Measurements from ENCODE around the gene SGIP1.
"Not testable (repeated sequence)": the region's sequence is repeated elsewhere in the genome, so short reads cannot be mapped to it uniquely, and the experiment has no call there.

Gene SGIP1

GRCh38 chr1:66785800-66786199 lies 251.8 kb downstream of the SGIP1 start:
- not testable (repeated sequence) for H4K8ac ChIP-seq (ENCODE audit: low read depth, low read length); H3K14ac ChIP-seq (ENCODE audit: low read length); H2AK5ac ChIP-seq (ENCODE audit: low read depth, low read length); H3K4me3 ChIP-seq (ENCODE audit: low read length in 2 of 2); H3K18ac ChIP-seq (ENCODE audit: low read length); H3K4me2 ChIP-seq (ENCODE audit: insufficient read depth, low read length, poor library complexity, severe bottlenecking); H3K27me3 ChIP-seq (ENCODE audit: control insufficient read depth in 3 of 3, insufficient read depth in 3 of 3, low read depth in 1 of 3, low read length in 3 of 3); H2BK15ac ChIP-seq (ENCODE audit: low read length); H3K9ac ChIP-seq (ENCODE audit: low read depth, low read length, poor library complexity); H3K36me3 ChIP-seq (replicated peaks in 1 of 2; ENCODE audit: control insufficient read depth in 2 of 2, insufficient read depth in 2 of 2, low read length in 2 of 2); H4K91ac ChIP-seq (ENCODE audit: low read depth, low read length, poor library complexity); H2AFZ ChIP-seq (ENCODE audit: low read length); H2BK120ac ChIP-seq (ENCODE audit: low read depth, low read length); H3K23ac ChIP-seq (ENCODE audit: low read depth, low read length, poor library complexity); H3K79me1 ChIP-seq (ENCODE audit: low read depth, low read length); H2BK5ac ChIP-seq (ENCODE audit: low read length); DNase-seq (ENCODE audit: low spot score); H3K27ac ChIP-seq (replicated peaks; ENCODE audit: low read length); H3K9me3 ChIP-seq (replicated peaks in 1 of 2; ENCODE audit: control insufficient read depth in 2 of 2, insufficient read depth in 1 of 2, low read depth in 1 of 2, low read length in 2 of 2); H3K4ac ChIP-seq (ENCODE audit: low read length); H3K4me1 ChIP-seq (ENCODE audit: control insufficient read depth in 2 of 2, insufficient read depth in 1 of 2, low read depth in 1 of 2, low read length in 2 of 2); H2BK12ac ChIP-seq (ENCODE audit: low read length)
- no CpG with 5 or more reads among the region's 2 CpGs for WGBS, 2 donors (ENCODE audit: extremely low coverage in 2 of 2, insufficient read length in 2 of 2, insufficient replicate concordance in 1 of 2)

GRCh38 chr1:66787641-66788040 lies 253.7 kb downstream of the SGIP1 start:
- Histone ChIP-seq H3K79me1 (ENCODE audit: low read depth, low read length) (no peaks in the 10 kb centered on the region), H3K4me1 (ENCODE audit: control insufficient read depth in 2 of 2, insufficient read depth in 1 of 2, low read depth in 1 of 2, low read length in 2 of 2) (no peaks in the 10 kb centered on the region), H3K27me3 (ENCODE audit: control insufficient read depth in 3 of 3, insufficient read depth in 3 of 3, low read depth in 1 of 3, low read length in 3 of 3) (no peaks in the 10 kb centered on the region), H4K91ac (ENCODE audit: low read depth, low read length, poor library complexity) (no peak overlapping the region), H3K18ac (ENCODE audit: low read length) (no peak overlapping the region), H3K27ac (replicated peaks; ENCODE audit: low read length) (no peak overlapping the region), H3K4me3 (ENCODE audit: low read length in 2 of 2) (no peak overlapping the region), H3K9ac (ENCODE audit: low read depth, low read length, poor library complexity) (no peak overlapping the region), H2BK120ac (ENCODE audit: low read depth, low read length) (no peak overlapping the region), H3K36me3 (replicated peaks in 1 of 2; ENCODE audit: control insufficient read depth in 2 of 2, insufficient read depth in 2 of 2, low read length in 2 of 2) (no peaks in the 10 kb centered on the region), H2BK12ac (ENCODE audit: low read length) (no peak overlapping the region), H3K23ac (ENCODE audit: low read depth, low read length, poor library complexity) (no peak overlapping the region), H3K4me2 (ENCODE audit: insufficient read depth, low read length, poor library complexity, severe bottlenecking) (no peak overlapping the region), H3K9me3 (replicated peaks in 1 of 2; ENCODE audit: control insufficient read depth in 2 of 2, insufficient read depth in 1 of 2, low read depth in 1 of 2, low read length in 2 of 2) (no peaks in the 10 kb centered on the region), H2AFZ (ENCODE audit: low read length) (no peak overlapping the region), H2AK5ac (ENCODE audit: low read depth, low read length) (no peak overlapping the region), H4K8ac (ENCODE audit: low read depth, low read length) (no peak overlapping the region), H2BK15ac (ENCODE audit: low read length) (no peak overlapping the region), H2BK5ac (ENCODE audit: low read length) (no peak overlapping the region), H3K14ac (ENCODE audit: low read length) (no peak overlapping the region), H3K4ac (ENCODE audit: low read length) (no peak overlapping the region)
- no peak for DNase-seq (ENCODE audit: low spot score)
- no CpG with 5 or more reads among the region's 4 CpGs for WGBS, 2 donors (ENCODE audit: extremely low coverage in 2 of 2, insufficient read length in 2 of 2, insufficient replicate concordance in 1 of 2)

GRCh38 chr1:66788231-66788939 lies 254.4 kb downstream of the SGIP1 start:
- Histone ChIP-seq H3K36me3 (replicated peaks in 1 of 2; ENCODE audit: control insufficient read depth in 2 of 2, insufficient read depth in 2 of 2, low read length in 2 of 2) (no peaks in the 10 kb centered on the region), H2BK15ac (ENCODE audit: low read length) (no peak overlapping the region), H2AK5ac (ENCODE audit: low read depth, low read length) (no peak overlapping the region), H2BK5ac (ENCODE audit: low read length) (no peak overlapping the region), H3K9me3 (replicated peaks in 1 of 2; ENCODE audit: control insufficient read depth in 2 of 2, insufficient read depth in 1 of 2, low read depth in 1 of 2, low read length in 2 of 2) (no peaks in the 10 kb centered on the region), H2AFZ (ENCODE audit: low read length) (no peak overlapping the region), H3K4me3 (ENCODE audit: low read length in 2 of 2) (no peak overlapping the region), H3K79me1 (ENCODE audit: low read depth, low read length) (no peaks in the 10 kb centered on the region), H3K27me3 (ENCODE audit: control insufficient read depth in 3 of 3, insufficient read depth in 3 of 3, low read depth in 1 of 3, low read length in 3 of 3) (no peaks in the 10 kb centered on the region), H2BK12ac (ENCODE audit: low read length) (no peak overlapping the region), H2BK120ac (ENCODE audit: low read depth, low read length) (no peak overlapping the region), H4K91ac (ENCODE audit: low read depth, low read length, poor library complexity) (no peak overlapping the region), H3K18ac (ENCODE audit: low read length) (no peak overlapping the region), H3K4me1 (ENCODE audit: control insufficient read depth in 2 of 2, insufficient read depth in 1 of 2, low read depth in 1 of 2, low read length in 2 of 2) (no peaks in the 10 kb centered on the region), H3K4me2 (ENCODE audit: insufficient read depth, low read length, poor library complexity, severe bottlenecking) (no peak overlapping the region), H3K27ac (replicated peaks; ENCODE audit: low read length) (no peak overlapping the region), H3K4ac (ENCODE audit: low read length) (no peak overlapping the region), H3K9ac (ENCODE audit: low read depth, low read length, poor library complexity) (no peak overlapping the region), H4K8ac (ENCODE audit: low read depth, low read length) (no peak overlapping the region), H3K14ac (ENCODE audit: low read length) (no peak overlapping the region), H3K23ac (ENCODE audit: low read depth, low read length, poor library complexity) (no peak overlapping the region)
- DNase-seq (ENCODE audit: low spot score): no peak
- WGBS, 2 donors (ENCODE audit: extremely low coverage in 2 of 2, insufficient read length in 2 of 2, insufficient replicate concordance in 1 of 2): no CpG with 5 or more reads among the region's 6 CpGs

GRCh38 chr1:66791621-66792610 lies 258.0 kb downstream of the SGIP1 start:
- Histone ChIP-seq H3K18ac (ENCODE audit: low read length) (no peak overlapping the region), H3K27ac (replicated peaks; ENCODE audit: low read length) (no peak overlapping the region), H2AK5ac (ENCODE audit: low read depth, low read length) (no peak overlapping the region), H2BK120ac (ENCODE audit: low read depth, low read length) (no peak overlapping the region), H3K4ac (ENCODE audit: low read length) (no peak overlapping the region), H3K23ac (ENCODE audit: low read depth, low read length, poor library complexity) (no peak overlapping the region), H3K4me2 (ENCODE audit: insufficient read depth, low read length, poor library complexity, severe bottlenecking) (no peak overlapping the region), H3K79me1 (ENCODE audit: low read depth, low read length) (no peaks in the 10 kb centered on the region), H2BK12ac (ENCODE audit: low read length) (no peak overlapping the region), H2BK15ac (ENCODE audit: low read length) (no peak overlapping the region), H2BK5ac (ENCODE audit: low read length) (no peak overlapping the region), H4K8ac (ENCODE audit: low read depth, low read length) (no peak overlapping the region), H3K9me3 (replicated peaks in 1 of 2; ENCODE audit: control insufficient read depth in 2 of 2, insufficient read depth in 1 of 2, low read depth in 1 of 2, low read length in 2 of 2) (no peaks in the 10 kb centered on the region), H3K9ac (ENCODE audit: low read depth, low read length, poor library complexity) (no peak overlapping the region), H2AFZ (ENCODE audit: low read length) (no peak overlapping the region), H3K27me3 (ENCODE audit: control insufficient read depth in 3 of 3, insufficient read depth in 3 of 3, low read depth in 1 of 3, low read length in 3 of 3) (no peaks in the 10 kb centered on the region), H3K4me3 (ENCODE audit: low read length in 2 of 2) (no peak overlapping the region), H3K36me3 (replicated peaks in 1 of 2; ENCODE audit: control insufficient read depth in 2 of 2, insufficient read depth in 2 of 2, low read length in 2 of 2) (no peaks in the 10 kb centered on the region), H3K14ac (ENCODE audit: low read length) (no peak overlapping the region), H4K91ac (ENCODE audit: low read depth, low read length, poor library complexity) (no peak overlapping the region), H3K4me1 (ENCODE audit: control insufficient read depth in 2 of 2, insufficient read depth in 1 of 2, low read depth in 1 of 2, low read length in 2 of 2) (no peaks in the 10 kb centered on the region)
- 100% methylated on average over 1 of the region's 5 CpGs; no CpG with 5 or more reads in 1 of the 2 donors for WGBS, 2 donors (ENCODE audit: extremely low coverage in 2 of 2, insufficient read length in 2 of 2, insufficient replicate concordance in 1 of 2)
- DNase-seq (ENCODE audit: low spot score): no peak
